Dermis microvascular lymphatic vessel endothelial cell (primary cell): ENCODE measurements around the gene PXDN. TPM values are rescaled to one million over a fixed set of nuclear protein-coding genes. Genes with fewer than 3 reads are reported as not detected.
"Not testable (repeated sequence)": the region's sequence is repeated elsewhere in the genome, so short reads cannot be mapped to it uniquely, and the experiment has no call there.

Source experiments
- DNase-seq, 2 donors: peaks; one replicate each; pipeline versions ENCODE4 v3.0.0 to v3.0.0-alpha.2; 2010; ENCODE audit warnings: low read depth in 2 of 2
- total RNA-seq: library from RNA; depleted of rRNA; stranded (reverse); fragments of >200 nt; gene quantifications from 2 replicates; pipeline ENCODE4 v1.2.1, GENCODE V29; 2014

PXDN gene
- total RNA-seq, 1 donor from 2014 or later = 195 TPM

DNA sequence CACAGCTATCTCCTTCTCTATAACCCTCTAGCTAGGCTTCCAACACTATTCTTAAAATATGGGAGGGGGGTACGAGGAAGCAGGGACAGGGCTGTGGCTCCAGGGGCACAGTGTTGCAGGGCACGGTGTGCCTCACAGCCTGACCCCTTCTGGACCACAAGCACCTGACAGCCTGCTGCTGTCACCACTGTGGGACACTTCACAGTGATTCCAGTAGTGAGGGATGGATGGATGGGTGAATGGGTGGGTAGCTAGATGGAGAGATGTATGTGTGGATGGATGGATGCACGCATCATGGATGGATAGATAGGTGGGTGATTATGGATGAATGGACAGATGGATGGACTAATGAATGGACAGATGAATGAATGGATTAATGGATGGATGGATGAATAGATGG lies 21.6 kb downstream of the PXDN start:
- no peak for DNase-seq

DNA sequence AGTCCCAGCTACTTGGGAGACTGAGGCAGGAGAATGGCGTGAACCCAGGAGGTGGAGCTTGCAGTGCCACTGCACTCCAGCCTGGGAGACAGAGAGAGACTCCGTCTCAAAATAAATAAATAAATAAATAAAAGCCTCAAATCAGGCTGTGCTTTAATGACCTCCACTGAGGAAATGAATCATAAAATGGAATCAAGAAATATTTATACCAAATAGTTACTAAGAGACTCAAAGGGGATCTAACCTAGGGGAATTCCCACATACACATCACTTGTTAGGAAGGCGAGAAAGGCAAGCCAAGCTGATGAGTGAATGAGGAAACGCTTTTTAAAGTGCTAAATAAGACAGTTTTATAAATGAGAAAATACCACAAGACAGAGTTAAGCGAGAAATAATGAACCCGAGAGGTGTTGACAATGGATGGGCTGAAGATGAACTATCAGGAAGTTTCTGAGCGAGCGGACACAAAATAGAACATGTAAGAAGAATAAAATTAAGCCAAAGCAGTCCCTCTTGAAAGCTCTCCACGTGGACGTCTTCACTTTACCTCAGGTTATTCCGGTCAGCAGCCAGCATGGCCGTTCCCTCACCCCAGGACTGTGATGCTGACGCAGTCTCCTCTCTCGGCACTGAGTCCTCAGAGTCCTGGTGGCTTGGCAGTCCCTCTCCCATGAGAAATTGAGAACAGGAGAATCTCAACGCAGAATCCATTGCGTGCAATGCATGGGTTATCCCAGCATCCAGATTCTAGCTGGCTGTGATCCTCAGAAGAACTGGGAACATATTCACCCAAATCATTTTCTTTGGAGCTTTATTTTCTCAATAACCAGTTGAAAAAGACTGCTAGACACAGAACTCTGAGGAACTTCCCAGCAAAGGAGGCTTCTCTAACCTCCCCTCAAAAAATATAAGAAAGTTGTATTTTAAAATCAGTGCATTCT lies 22.3 kb downstream of the PXDN start:
- DNase-seq = peak; percentile 94 to 97

DNA sequence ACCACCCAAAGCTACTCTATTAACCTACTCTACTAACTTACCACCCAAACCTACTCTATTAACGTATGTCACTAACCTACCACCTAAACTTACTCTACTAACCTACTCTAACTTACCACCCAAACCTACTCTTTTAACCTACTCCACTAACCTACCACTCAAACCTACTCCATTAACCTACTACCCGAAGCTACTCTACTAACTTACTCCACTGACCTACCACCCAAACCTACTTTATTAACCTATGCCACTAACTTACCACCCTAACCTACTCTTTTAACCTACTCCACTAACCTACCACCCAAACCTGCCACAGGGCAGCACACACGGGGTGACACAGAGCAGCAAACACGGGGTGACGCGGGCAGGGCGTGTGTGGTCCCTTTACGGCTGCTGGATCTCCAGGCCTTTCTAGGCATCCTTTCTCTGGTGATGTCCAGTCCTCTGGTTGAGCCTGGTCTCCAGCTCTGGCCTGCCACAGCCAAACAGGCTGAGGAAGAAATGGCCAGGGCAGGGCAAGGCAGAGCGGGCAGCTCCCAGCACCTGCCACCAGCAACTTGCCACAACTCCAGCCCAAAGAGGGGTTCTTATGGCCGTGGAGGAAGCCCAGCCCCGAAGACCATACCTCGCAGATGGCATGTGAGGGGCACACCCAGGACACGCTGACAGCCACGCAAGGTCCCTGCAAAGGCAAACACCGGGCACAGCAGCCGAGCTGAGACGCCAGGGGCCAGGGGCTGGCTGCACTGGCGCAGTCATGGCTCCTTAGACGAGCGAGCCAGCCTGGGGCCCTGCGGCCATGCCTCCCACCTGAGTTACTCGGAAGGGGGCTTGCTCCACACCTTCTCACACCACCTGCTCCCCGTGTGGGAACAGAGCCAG lies 25.7 kb downstream of the PXDN start:
- DNase-seq = peak in 1 of 2 donors; percentile 47

DNA sequence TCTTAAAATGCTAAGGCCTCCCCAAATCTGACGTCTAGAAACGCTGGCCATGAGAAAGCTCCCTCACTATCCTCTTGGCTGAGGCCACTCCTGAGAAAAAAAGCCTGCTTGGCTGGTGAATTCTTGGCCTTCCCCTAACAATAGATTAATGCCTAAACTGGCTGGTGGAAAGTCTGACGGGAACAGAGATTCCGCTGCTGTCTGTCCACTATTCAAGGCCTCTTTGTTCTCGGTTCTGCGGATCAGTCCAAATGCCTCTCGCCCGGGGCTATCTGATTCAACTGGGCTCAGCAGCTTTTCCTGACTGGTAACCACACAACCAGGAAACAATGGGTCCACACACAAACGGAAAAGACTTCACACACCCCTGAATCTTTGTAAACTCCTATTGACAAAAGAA lies 27.2 kb downstream of the PXDN start:
- peak; percentile 95 to 96 for DNase-seq

DNA sequence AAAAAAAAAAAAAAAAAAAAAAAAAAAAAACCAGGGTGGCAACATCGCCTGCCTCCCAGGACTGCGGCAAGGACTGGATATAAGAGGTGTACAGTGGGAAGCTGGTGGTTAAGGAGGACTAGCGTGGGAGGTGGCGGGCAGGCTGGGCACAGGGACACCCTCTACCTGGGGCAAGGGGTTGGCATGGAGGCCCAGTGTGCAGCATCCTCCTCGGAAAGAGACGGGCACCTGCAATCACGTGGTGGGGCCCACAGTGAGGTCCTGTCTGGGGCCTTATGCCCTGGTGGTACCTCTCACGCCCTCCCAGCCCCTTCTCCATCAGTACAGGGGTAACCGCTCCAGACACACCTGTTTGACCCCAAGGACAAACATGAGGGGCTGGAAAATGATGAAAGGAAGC lies 27.9 kb downstream of the PXDN start:
- DNase-seq = no peak

DNA sequence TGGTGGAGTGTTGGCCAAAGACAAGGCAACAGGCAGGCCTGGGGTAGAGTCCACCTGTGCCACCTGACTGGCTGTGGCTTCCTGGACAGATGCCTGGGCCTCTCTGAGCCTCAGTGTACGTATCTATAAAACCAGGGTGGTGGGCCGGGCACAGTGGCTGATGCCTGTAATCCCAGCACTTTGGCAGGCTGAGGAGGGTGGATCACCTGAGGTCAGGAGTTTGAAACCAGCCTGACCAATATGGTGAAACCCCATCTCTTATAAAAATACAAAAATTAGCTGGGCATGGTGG lies 28.4 kb downstream of the PXDN start:
- not testable (repeated sequence) for DNase-seq

DNA sequence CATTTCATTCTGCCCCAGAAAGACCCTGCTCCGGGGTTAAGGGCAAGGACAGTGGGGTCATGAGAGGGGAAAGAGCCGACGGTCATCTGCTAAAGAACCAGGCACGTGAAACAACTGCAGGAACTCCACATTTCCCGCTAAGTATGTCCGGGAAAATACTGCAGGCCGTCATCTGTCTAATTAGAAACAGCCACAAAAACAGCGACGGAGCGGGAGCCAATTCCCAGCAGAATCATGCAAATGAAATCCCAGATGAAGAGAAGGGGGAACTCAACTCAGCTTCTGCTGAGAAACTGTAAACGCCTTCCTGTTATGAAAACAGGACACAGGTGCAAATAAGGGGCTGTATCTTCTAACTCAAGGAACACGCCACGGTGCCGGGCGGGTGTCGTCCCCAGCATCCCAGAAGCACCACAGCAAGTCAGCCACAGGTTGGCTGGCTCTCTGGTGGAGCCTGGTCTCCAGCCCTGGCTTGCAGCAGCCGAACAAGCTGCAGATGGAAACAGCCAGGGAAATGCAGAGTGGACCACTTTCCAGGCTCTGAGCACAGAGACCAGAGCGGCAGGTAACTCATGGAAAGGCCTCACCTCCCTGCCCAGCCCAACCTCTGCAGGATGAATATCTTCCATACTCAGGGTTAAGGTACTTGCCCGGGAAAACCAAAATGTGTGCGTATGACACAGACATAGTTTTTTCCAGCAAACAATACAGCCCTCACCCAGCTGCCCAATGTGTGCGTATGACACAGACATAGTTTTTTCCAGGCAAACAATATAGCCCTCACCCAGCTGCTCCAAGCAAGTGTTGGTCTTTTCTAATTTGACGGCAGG lies 28.9 kb downstream of the PXDN start:
- DNase-seq = peak in 1 of 2 donors; percentile 92

DNA sequence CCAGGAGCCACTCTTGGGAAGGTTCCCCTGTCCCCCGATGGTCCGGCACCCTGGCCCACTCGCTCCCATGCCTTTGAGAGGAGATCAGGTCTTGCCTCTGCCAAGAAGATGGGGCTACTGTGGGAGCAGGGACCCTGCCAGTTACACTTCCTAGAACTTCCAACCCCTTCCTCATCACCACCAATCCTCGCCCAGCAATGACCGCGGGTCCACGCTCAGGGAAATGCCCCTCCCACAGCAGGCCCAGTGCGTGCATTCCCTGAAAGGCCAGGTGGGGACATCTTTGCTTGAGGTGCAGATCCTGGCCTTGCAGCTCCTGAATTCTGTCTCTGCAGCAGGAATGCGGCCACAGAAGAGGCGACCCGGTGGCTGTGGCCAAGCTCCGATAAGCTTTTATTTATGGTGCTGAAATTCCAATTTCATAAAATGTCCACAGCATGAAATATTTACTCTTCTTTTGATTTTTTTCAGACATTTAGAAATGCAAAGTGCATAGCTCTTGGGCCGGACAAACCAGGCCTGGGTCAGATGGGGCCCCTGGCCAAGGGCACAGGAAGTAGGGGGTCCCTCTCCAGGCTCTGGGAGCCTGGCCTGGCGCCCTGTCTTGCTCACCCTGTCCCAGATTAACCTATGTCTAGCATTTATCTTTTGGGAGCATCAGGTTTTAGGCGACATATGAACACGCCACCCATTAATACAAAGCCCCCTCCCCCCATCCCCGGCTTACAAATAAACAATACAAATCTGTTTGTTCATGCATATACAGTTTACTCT lies 29.8 kb downstream of the PXDN start:
- no peak for DNase-seq

DNA sequence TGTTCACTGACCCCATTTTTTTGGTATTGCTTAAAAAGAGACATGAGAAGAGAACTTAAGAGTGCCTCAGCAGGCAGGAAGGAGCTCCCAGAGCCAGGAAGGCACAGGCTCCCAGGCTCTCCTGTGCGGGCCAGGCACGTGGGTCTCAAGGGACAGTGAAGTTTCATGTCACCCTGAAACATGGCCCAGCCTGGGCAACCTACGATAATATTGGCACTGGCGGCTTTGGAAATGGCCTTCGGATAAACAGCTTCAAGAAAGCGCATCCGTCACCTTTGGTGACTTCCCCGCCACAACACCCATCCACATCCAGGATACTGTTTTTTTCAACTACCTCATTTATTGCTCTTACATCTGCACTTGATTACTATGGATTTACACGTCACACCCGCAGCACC lies 30.5 kb downstream of the PXDN start:
- DNase-seq = no peak

DNA sequence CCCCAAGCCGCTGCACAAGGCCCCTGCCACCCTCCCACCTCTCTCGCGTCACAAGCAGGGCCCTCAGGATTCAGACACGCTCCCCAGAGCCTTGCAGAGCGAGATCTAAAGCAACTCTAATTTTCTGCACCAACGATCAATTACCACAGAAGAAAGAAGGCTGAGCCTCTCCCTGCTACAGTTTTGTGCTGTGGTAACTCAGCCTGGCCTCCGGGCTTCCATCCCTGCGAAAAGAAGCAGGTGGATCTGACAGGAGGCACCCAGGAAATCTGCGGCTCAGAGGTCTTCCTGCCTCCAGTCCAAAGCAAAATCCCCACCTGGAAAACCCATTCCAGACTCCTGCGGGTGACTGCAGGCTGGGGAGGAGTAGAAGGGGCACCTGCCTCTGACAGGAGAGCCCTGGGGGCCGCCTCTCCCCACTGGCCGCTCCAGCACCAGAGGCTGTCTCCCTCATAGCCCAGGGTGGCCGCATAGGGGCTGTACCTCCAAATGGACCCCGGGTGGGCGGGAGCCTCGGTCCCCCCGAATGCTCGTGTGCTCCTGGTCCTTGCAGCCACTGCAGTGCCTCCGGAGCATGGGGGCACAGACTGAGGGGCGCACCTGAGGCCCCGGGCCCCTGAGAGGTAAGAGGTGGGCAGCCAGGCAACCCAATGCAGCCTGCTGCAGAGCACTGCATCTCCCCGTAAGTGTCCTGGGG lies 31.0 kb downstream of the PXDN start:
- no peak for DNase-seq

DNA sequence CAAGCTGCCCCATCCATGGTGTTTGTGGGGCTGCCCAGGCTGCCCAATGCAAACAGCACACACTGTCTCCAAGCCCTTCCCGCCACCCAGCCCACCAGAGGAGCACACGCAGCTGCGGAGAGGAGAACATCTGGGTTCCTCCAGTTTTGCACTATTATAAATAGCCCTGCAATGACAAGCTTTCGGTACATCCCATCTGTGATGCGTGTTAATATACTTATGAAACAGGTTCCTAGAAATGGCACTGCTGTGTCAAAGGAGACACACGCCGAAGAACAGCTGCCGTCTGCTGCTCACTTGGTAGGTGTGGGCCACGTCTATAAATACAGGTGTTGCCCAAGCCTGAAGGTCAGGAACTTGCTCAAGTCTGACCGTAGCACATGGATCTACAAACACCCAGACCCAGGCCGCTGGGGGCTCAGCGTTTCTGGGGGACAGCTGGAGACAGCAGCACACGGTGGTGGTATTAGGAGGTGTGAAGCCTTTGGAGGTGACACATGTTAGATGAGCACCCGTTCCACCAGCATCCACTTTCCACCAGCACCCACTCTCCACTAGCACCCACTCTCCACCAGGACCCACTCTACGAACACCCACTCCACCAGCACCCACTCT lies 34.3 kb downstream of the PXDN start:
- DNase-seq = no peak

DNA sequence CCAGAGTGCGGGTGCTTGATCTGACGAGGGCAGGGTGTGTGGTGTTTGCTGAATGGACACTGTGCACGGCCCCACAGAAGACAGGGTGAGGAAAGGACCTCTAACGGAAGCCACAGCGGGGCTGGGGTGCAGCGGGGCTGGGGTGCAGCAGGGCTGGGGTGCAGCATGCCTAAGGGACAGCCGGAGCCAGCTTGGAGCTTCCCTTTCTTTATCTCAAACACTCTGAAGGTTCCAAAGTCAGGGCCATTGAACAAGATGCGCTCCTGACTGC lies 35.0 kb downstream of the PXDN start:
- no peak for DNase-seq

DNA sequence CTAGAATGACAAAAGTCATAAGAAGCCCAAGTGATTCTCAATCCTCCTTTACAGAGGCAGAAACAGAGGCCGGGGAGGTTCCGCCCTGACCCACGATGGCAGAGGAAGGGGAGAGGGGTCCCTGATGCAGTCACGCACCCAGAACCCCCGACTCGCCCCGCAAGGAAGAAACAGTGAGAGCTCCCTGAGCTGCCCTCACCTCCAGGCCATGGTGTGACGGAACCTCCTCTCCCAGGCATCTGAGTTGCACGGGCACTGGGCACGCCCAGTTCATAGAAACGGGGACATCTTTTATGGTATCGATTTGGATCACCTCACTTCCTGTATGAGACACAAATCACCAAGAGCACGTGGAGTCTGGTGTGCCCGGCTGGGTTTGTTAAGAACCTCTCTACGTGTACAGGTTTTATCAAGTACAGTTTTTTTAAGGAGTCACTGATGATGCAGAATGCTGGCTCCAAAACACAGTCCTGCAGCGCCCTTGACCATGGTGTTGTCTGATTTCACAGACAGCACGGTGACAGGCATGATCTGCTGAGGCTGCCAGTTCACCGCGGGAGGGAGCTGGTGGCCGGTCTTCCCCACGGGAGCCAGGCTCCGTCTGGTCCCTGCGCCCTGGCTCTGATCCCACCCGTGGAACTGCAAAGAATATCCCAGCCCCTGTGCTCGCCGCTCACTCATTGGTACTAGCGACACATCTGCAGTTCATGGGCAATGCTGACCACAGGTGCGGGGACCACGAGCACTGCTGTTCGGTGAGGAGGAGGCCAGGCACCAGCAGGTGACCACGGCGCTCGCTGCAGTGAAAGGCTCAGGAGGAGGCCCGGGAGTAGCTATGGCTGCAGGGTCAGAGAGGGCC lies 35.6 kb downstream of the PXDN start:
- no peak for DNase-seq

DNA sequence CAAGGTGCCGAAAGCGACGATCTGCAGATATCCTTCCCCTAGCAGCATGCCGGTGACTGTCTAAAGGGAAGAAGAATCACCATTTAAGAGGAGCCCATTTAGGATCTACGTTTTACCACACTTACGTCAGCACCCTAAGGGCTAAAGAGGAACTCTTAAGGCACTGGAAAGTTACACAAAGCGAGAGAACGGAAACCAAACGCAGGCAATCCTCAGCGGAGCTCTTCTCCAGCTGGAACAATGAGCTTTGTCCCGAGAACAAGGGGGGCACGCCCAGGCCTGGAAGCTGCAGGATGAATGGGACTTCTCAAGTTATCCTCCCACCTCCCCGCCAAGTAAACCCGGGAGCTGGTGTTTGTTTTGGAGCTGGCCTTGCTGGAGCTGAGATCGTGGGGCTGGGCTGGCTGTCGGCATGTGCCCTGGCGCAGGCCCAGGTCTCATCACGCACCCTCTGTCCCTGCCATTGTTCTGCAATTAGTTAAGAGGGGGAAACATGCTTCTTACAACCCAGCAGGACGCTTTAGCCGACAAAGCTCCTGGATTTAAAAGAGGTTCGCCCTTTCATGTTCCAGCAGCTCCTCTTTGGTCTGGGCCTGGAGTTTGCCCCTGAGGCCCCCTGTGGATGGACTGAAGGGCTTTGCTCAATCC lies 36.4 kb downstream of the PXDN start:
- peak in 1 of 2 donors; percentile 93 for DNase-seq

DNA sequence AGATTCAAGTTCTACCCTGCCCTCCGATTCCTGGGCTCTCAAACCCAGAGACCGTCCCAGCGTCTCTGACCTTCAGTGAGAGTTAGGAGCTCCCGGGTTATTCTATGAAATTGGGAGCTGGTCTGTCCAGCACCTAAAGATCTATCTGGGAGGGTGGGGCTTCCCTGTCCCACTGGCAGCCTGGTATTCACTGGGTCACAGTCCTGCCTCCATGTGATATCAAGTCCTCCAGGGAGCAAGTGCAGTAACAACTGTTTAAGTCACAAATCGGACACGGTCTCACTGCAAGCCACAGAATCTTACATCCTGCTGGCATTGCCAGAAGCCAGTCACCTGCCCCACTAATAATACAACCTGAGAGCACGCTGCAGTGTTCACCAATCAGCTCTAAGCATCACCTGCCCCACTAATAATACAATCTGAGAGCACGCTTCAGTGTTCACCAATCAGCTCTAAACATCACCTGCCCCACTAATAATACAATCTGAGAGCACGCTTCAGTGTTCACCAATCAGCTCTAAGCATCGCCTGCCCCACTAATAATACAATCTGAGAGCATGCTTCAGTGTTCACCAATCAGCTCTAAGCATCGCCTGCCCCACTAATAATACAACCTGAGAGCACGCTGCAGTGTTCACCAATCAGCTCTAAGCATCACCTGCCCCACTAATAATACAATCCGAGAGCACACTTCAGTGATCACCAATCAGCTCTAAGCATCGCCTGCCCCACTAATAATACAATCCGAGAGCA lies 38.0 kb downstream of the PXDN start:
- not testable (repeated sequence) for DNase-seq

DNA sequence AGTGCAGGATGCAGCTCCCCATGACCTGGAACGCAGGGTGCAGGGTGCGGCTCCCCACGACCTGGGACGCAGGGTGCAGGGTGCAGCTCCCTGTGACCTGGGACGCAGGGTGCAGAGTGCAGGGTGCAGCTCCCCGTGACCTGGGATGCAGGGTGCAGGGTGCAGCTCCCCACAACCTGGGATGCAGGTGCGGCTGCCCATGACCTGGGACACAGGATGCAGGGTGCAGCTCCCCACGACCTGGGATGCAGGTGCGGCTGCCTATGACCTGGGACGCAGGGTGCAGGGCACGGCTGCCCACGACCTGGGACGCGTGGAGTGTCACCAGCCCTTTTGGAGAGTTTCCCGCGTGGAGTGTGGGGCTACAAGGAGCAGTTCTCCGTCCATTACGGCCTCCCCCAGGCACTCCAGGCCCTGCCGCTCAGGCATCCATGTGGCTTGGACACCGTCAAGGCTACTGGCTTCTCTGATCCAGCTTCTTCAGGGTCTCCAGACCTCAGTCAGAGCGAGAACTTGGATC lies 38.7 kb downstream of the PXDN start:
- no peak for DNase-seq

DNA sequence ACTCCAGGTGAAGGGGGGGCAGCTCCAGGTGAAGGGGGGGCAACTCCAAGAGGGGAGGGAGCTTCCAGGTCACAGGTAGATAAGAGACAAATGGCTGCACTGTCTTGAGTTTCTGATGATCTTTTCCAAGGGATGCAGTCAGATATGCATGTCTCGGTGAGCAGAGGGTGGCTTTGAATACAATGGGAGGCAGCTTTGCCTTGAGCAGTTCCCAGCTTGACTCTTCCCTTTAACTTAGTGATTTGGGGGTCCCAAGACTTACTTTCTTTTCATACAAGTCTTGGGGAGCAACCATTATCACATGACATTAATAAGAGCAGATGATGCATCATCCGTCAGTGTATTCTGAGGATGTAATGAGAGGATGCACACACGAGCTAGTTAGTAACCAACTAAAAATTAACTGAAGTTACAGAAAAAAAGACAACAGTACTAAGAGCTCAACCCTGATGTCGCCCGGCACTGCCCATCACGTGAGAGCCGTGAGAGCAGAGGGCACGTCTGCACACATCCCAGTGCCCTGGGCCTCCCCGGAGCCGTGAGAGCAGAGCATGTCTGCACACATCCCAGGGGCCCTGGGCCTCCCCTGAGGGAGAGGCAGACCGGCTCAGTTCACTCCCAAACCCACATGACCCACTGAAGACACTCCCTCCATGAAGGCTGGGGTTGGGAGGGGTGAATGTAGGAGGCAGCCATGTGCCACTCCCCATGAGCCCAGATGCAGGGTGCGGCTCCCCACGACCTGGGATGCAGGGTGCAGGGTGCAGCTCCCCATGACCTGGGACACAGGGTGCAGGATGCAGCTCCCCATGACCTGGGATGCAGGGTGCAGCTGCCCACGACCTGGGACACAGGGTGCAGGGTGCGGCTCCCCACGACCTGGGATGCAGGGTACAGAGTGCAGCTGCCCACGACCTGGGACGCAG lies 39.4 kb downstream of the PXDN start:
- no peak for DNase-seq
